Endodermal cell (in vitro differentiated cells): ENCODE data around the gene FAM174B. TPM values are rescaled to one million over a fixed set of nuclear protein-coding genes. Genes with fewer than 3 reads are reported as not detected.

Source experiments
- DNase-seq: peaks from one replicate; pipeline ENCODE4 v3.0.0-alpha.2; 2017
- H3K27ac ChIP-seq: 2 replicates; pipeline ENCODE4 v1.5.1; 2013; ENCODE audit warnings: mild to moderate bottlenecking, low read depth, low read length, moderate library complexity
- H3K27me3 ChIP-seq: 2 replicates; pipeline ENCODE4 v1.6.1; 2013; ENCODE audit warnings: mild to moderate bottlenecking, low read length, moderate library complexity; ENCODE audit not compliant: insufficient read depth, control insufficient read depth, poor library complexity, severe bottlenecking
- H3K36me3 ChIP-seq: 2 replicates; pipeline ENCODE4 v1.7.0; 2013; ENCODE audit warnings: mild to moderate bottlenecking, low read length, moderate library complexity; ENCODE audit not compliant: control insufficient read depth, insufficient read depth
- H3K4me1 ChIP-seq: one replicate; pipeline ENCODE4 v1.7.0; 2013; ENCODE audit warnings: low read length; ENCODE audit not compliant: control insufficient read depth, insufficient read depth
- H3K4me3 ChIP-seq: 2 replicates; pipeline ENCODE4 v1.5.1; 2013; ENCODE audit warnings: mild to moderate bottlenecking, low read length, moderate library complexity
- H3K9ac ChIP-seq: 2 replicates; pipeline ENCODE4 v1.6.1; 2013; ENCODE audit warnings: mild to moderate bottlenecking, low read length, moderate library complexity; ENCODE audit not compliant: poor library complexity, severe bottlenecking; ENCODE audit errors: extremely low read depth
- H3K9me3 ChIP-seq: 2 replicates; pipeline ENCODE4 v1.6.1; 2013; ENCODE audit warnings: mild to moderate bottlenecking, low read length, moderate library complexity; ENCODE audit not compliant: control insufficient read depth
- H3K27ac Mint-ChIP-seq: 2 replicates; pipeline ENCODE4 v1.8.0; 2020; ENCODE audit warnings: mixed read lengths
- H3K27me3 Mint-ChIP-seq: 2 replicates; pipeline ENCODE4 v1.8.0; 2021; ENCODE audit warnings: mild to moderate bottlenecking, mixed read lengths; ENCODE audit not compliant: insufficient read depth
- H3K36me3 Mint-ChIP-seq: 2 replicates; pipeline ENCODE4 v1.8.0; 2020; ENCODE audit warnings: low read depth, mixed read lengths
- H3K4me1 Mint-ChIP-seq: 2 replicates; pipeline ENCODE4 v1.8.0; 2020; ENCODE audit warnings: mixed read lengths
- H3K4me3 Mint-ChIP-seq: 2 replicates; pipeline ENCODE4 v1.8.0; 2020; ENCODE audit warnings: mild to moderate bottlenecking, moderate library complexity, mixed read lengths
- H3K9me3 Mint-ChIP-seq: 2 replicates; pipeline ENCODE4 v1.8.0; 2020; ENCODE audit warnings: mild to moderate bottlenecking, mixed read lengths
- CTCF ChIP-seq: fragments of 200-600 bp; sonication (generic); conservative IDR thresholded peaks from 2 replicates; pipeline ENCODE4 v1.5.0; 2021; ENCODE audit warnings: antibody characterized with exemption, mild to moderate bottlenecking
- WGBS, 2 experiments: methylation state at CpG; one replicate each; pipeline versions ENCODE4 v1.1.5 to v1.1.7; 2013; ENCODE audit warnings: missing lambda C conversion rate in 2 of 2, mixed read lengths in 1 of 2; ENCODE audit not compliant: insufficient coverage in 1 of 2, insufficient read length in 1 of 2; 5-methylcytosine and 5-hydroxymethylcytosine counted together
- total RNA-seq, 2 donors: library from RNA; stranded (reverse); fragmentation: NEBNext Ultra II Directional in 1 of 2; extraction: Animal tissue kit (Norgen Biotek cat#: 25700) in 1 of 2; gene quantifications; 2 replicates in 1 of 2; 3 replicates in 1 of 2; pipeline ENCODE4 v1.2.1, GENCODE V29; 2021

Gene FAM174B
- total RNA-seq, 2 donors from 2014 or later = 66.0 to 105 TPM

- H3K9me3 Mint-ChIP-seq = peaks cover 3% of the 10 kb centered on the region
- H3K27ac Mint-ChIP-seq = no peak overlapping the region
- no peak for DNase-seq
- no peak overlapping the region for H3K4me3 ChIP-seq
- H3K36me3 ChIP-seq = no peaks in the 10 kb centered on the region
- no peaks in the 10 kb centered on the region for H3K4me1 Mint-ChIP-seq
- no peaks in the 10 kb centered on the region for H3K36me3 Mint-ChIP-seq
- 94 to 100% methylated on average over 6 to 12 of the region's 12 CpGs for WGBS, 2 experiments
- peaks cover 23% of the 10 kb centered on the region for H3K27me3 Mint-ChIP-seq
- H3K27me3 ChIP-seq = no peaks in the 10 kb centered on the region
- no peak for TF ChIP-seq CTCF
- H3K27ac ChIP-seq = no peak overlapping the region
- no peaks in the 10 kb centered on the region for H3K9me3 ChIP-seq
- no peak overlapping the region for H3K9ac ChIP-seq
- no peak overlapping the region for H3K4me3 Mint-ChIP-seq
- no peaks in the 10 kb centered on the region for H3K4me1 ChIP-seq
Observed at GRCh38 chr15:92578096-92578835, 77.3 kb downstream of the FAM174B start.

DNA sequence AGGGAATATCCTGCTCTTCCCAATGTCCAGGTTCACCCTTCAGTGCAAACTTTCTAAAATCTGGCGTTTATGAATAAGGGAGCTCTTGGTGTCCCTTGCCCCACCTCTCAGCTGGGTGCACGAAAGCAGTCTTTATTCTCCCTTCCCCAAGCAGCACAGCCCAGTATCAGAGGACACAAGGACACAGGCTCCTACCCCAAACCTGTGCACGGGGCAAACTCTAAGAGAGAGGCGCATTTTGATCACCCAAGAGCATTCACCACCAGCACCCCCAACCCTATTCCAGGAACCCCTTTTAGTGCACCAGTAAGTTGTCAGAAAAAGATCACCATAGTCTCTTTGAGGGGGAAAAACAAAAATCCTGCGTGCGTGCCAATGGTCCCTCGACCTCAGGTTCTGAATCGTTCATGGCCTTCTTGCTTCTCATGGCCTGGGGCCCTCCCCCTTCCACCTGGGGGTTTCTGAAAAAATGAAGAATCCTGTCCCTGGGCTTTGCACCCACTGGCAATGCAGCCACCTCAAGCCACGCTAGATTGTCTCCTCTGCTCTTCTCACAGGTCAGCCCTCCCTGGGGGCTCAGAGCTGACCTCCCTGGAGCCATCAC, 78.9 kb downstream of the FAM174B start:
- Histone ChIP-seq H3K9me3 (no peaks in the 10 kb centered on the region), H3K27me3 (no peaks in the 10 kb centered on the region), H3K9ac (no peak overlapping the region), H3K4me3 (no peak overlapping the region), H3K4me1 (no peaks in the 10 kb centered on the region), H3K36me3 (no peaks in the 10 kb centered on the region), H3K27ac (no peak overlapping the region)
- Mint-ChIP-seq H3K4me3 (no peak overlapping the region), H3K4me1 (no peaks in the 10 kb centered on the region), H3K27me3 (peaks cover 26% of the 10 kb centered on the region), H3K36me3 (no peaks in the 10 kb centered on the region), H3K9me3 (no peaks in the 10 kb centered on the region), H3K27ac (no peak overlapping the region)
- 94 to 96% methylated on average over 5 to 9 of the region's 9 CpGs for WGBS, 2 experiments
- no peak for TF ChIP-seq CTCF
- DNase-seq = no peak

- Histone ChIP-seq H3K36me3 (no peaks in the 10 kb centered on the region), H3K27me3 (no peaks in the 10 kb centered on the region), H3K27ac (no peak overlapping the region), H3K9ac (no peak overlapping the region), H3K9me3 (no peaks in the 10 kb centered on the region), H3K4me1 (no peaks in the 10 kb centered on the region), H3K4me3 (no peak overlapping the region)
- Mint-ChIP-seq H3K4me1 (no peaks in the 10 kb centered on the region), H3K27me3 (peaks cover 34% of the 10 kb centered on the region), H3K4me3 (no peak overlapping the region), H3K36me3 (no peaks in the 10 kb centered on the region), H3K9me3 (no peaks in the 10 kb centered on the region), H3K27ac (no peak overlapping the region)
- 80 to 100% methylated on average over 1 of the region's 1 CpG for WGBS, 2 experiments
- no peak for DNase-seq
- no peak for TF ChIP-seq CTCF
Observed at GRCh38 chr15:92574566-92574965, 81.0 kb downstream of the FAM174B start.
